Astrocyte of the spinal cord (primary cell): ENCODE measurements around the gene MBL2.

Experiments
- DNase-seq: peaks from one replicate; pipeline ENCODE4 v3.0.0; 2011; ENCODE audit warnings: low read depth, low spot score
- H3K4me3 ChIP-seq: 2 replicates; pipeline ENCODE4 v1.5.1; 2011; ENCODE audit warnings: low read depth, mild to moderate bottlenecking, low read length, moderate library complexity
- CTCF ChIP-seq: IDR thresholded peaks from 2 replicates; pipeline ENCODE4 v1.5.1; 2012; ENCODE audit warnings: low read depth, mild to moderate bottlenecking, low read length, inconsistent platforms
- in situ Hi-C: cut with HindIII; loops from 2 replicates; pipeline ENCODE4 v1.10.0; 2017; ENCODE audit warnings: low sequenced_read_pairs

MBL2 gene

DNA sequence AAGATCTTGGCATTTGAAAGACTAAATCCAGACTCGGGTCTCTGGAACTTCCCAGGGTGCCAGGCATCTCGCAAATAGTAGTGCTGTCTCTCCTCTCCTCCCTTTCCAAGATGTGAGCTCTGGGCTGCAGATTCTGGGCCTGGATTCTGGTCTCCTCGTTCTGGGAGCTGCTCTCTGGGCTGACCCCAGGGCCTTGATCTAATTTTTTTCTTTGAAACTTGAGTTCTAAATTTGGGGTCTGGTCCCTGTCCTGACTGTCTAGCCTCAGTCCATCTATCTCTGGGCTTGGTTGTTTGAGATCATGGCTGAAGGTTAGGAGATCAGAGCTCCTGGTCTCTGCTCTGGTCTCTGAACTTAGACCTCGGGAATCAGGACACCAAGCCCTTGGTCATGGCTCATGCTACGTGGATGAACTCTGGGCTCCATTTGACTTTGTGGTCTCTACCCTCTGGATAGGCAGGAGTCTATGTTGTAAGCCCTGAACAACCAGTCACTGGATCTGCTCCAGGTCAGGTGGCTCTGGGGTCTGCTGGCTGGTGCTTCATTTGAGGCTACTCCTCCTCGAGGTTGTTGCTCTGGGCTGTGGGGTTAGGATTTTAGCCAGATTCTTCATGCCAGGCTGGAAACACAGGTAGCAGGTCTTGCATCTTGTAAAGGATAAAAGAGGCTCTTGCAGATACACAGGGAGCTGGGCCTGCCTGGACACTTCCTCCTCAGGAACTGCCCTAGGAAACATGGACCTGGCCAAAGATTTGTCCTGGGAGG, 8.0 kb upstream of the MBL2 start:
- DNase-seq: no peak

DNA sequence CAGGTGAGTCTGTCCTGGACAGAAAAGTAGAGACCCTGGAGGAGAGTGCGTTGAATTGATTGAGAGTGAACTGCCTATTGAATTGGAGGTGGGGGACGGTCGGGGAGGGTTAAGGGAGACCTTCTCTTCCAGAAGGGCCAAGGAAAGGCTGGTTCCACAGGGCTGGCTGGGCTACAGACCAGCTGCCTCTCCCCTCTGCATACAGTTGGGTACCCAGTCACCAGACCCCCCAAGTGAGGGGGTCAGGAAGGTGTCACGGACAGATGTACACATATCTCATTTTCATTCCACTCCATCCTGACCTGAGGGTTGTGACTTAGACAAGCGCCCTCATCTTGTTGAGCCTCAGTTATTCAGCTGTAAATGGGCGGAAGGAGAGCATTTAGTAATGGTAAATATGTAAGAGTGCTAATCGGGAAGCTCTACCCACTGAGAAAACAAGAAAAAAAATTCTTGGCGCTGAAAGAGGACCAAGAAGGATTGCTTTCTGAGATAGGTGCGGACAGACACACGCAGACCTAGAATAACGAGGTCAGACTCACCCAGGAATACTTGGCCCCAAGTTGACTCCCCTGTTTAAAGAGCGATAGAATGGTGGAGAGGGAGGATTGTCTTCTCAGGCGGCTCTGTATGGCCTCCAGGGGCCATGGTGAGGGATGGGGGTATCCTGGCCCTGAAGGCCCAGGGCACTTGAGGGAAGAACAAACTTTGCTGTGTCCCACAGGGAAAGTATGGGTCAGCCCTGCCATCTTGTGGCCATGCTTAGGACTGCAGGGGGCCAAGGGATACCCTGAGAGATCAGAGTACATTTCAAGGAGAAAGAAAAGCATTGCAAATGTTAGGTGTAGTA, 7.2 kb upstream of the MBL2 start:
- peak; percentile 97 for TF ChIP-seq CTCF
- peak; percentile 56 for DNase-seq
- H3K4me3 ChIP-seq: no peak overlapping the region
- in situ Hi-C loops: no loop called here

More for the DNA sequence above, 8.0 kb upstream of the MBL2 start:
- no peak overlapping the region for H3K4me3 ChIP-seq
- TF ChIP-seq CTCF: no peak
- in situ Hi-C loops: no loop called here

DNA sequence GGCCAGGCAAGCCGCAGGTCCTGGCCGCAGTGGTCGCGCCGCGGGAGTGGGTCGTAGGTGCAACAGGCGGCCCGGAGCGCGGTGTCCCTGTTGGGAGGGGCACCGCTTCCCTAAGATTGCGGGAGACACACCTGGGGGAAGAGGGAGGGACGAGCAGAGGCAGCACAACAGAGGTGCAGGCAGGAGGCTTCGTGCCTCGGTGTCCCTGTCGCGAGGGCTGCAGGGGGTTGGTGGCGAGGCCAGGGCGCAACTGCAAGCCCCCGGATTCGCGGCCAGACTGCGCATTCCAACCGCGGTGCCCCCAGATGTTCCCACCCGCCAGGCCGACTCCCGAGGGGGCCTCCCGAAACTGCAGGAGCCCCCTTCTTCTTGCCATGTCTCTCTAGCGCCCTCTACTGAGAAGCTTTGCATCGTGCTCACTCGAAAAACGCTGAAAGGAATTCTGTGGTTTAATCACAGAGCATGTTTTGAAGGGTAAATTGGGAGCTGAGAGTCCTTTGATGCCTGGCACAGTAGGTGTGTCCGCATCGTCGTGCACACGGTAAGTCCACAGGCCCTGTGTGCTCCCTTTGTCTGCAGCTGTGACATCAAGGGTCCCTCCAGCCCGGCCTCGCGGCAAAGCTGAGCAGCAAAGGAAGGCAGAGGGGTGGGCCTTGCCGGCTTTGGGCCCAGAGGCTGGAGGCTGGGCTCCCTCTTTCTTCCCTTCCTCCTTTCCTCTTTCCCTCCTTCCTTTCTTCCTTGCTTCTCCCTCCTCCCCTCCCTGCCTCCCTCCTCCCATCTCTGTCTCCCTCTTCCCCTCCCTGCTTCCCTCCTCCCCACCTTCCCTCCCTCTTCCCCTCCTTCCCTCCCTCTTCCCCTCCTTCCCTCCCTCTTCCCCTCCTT, 6.2 kb upstream of the MBL2 start:
- no peak overlapping the region for H3K4me3 ChIP-seq

DNA sequence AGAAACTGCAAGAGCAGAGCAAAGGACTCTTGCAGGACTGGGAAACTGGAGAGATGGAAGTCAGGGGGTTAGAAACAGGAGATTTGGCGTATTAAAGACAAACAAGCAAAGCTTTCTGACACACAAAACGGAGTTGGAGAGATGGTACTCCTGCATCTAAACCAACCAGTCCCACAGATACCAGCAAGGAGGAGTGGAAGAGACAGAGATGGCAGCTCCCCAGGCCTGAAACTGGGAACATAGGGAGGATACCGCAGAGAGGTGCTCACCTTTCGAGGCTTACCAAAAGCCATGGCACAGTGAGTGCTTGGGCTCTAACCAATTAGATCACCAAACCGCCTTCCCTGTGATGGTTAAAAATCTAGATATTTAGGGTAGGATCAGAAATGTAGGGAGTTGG, 4.8 kb upstream of the MBL2 start:
- no peak for DNase-seq
- TF ChIP-seq CTCF: no peak
- no peak overlapping the region for H3K4me3 ChIP-seq
- in situ Hi-C loops: no loop called here

More for the DNA sequence above, 6.2 kb upstream of the MBL2 start:
- peak; percentile 35 for DNase-seq
- peak; percentile 82 for TF ChIP-seq CTCF
- in situ Hi-C loops: no loop called here

GRCh38 chr10:52776471-52776903, 3.9 kb upstream of the MBL2 start:
- no peak for DNase-seq
- in situ Hi-C loops: no loop called here
- no peak for TF ChIP-seq CTCF
- H3K4me3 ChIP-seq: no peak overlapping the region

- in situ Hi-C loops: no loop called here
- DNase-seq: no peak
- no peak overlapping the region for H3K4me3 ChIP-seq
- TF ChIP-seq CTCF: no peak
Observed at GRCh38 chr10:52775132-52775647, 2.6 kb upstream of the MBL2 start.
